Naive thymus-derived CD4-positive, alpha-beta T cell (primary cell): ENCODE results near the gene SYNGR4. TPM values are rescaled to one million over a fixed set of nuclear protein-coding genes. Genes with fewer than 3 reads are reported as not detected.
A peak's percentile ranks its signal among the peaks of the same experiment; 100 is the strongest.

Experiments used
- ATAC-seq: fragments of 150-1000 bp; cut with Tn5 transposase; 2 replicates; pipeline ENCODE4 v1.10.0; 2021; ENCODE audit warnings: mild to moderate bottlenecking, moderate library complexity
- CTCF ChIA-PET: fragments of 350-600 bp; sonication (Branson Sonifier 250); formaldehyde crosslinking; loops from one replicate; lab custom pipeline; 2021; ENCODE audit warnings: antibody characterized with exemption; lab: Charles Lee
- POLR2A ChIA-PET: fragments of 350-600 bp; sonication (Branson Sonifier 250); formaldehyde crosslinking; loops from one replicate; lab custom pipeline; 2021; ENCODE audit warnings: antibody characterized with exemption, inconsistent platforms; lab: Charles Lee
- DNase-seq, 9 donors: peaks; one replicate each; pipeline versions ENCODE4 v3.0.0 to v3.0.0-alpha.2; 2020 to 2022; ENCODE audit warnings: mixed read lengths in 1 of 9
- H3K27ac ChIP-seq: one replicate; pipeline ENCODE4 v1.7.0; 2013; ENCODE audit warnings: mild to moderate bottlenecking, low read depth, low read length, moderate library complexity
- H3K27me3 ChIP-seq, 2 donors: one replicate each; pipeline ENCODE4 v1.7.0; 2013; ENCODE audit warnings: low read length in 2 of 2, mild to moderate bottlenecking in 2 of 2, moderate library complexity in 2 of 2; ENCODE audit not compliant: control insufficient read depth in 2 of 2, insufficient read depth in 2 of 2
- H3K36me3 ChIP-seq, 3 experiments: 1 replicate in 2 of 3; 2 replicates in 1 of 3; pipeline ENCODE4 v1.7.0; 2013; ENCODE audit warnings: low read length in 3 of 3, mild to moderate bottlenecking in 3 of 3, moderate library complexity in 1 of 3; ENCODE audit not compliant: insufficient read depth in 3 of 3, control insufficient read depth in 2 of 3
- H3K4me1 ChIP-seq, 2 donors: one replicate each; pipeline ENCODE4 v1.7.0; 2013; ENCODE audit warnings: low read length in 2 of 2, mild to moderate bottlenecking in 2 of 2, moderate library complexity in 1 of 2; ENCODE audit not compliant: control insufficient read depth in 2 of 2, insufficient read depth in 2 of 2
- H3K4me3 ChIP-seq: 2 replicates; pipeline ENCODE4 v1.7.0; 2013; ENCODE audit warnings: mild to moderate bottlenecking, low read length
- H3K9me3 ChIP-seq, 3 experiments: 1 replicate in 2 of 3; 2 replicates in 1 of 3; pipeline ENCODE4 v1.7.0; 2013; ENCODE audit warnings: low read length in 3 of 3; ENCODE audit not compliant: control insufficient read depth in 2 of 3
- H3K27ac Mint-ChIP-seq, 9 donors: one replicate each; pipeline ENCODE4 v1.8.0; 2020 to 2022; ENCODE audit warnings: mixed read lengths in 9 of 9, mild to moderate bottlenecking in 8 of 9, moderate library complexity in 5 of 9, inconsistent platforms in 2 of 9
- H3K27me3 Mint-ChIP-seq, 5 donors: one replicate each; pipeline ENCODE4 v1.8.0; 2021 to 2022; ENCODE audit warnings: mixed read lengths in 5 of 5, mild to moderate bottlenecking in 1 of 5
- H3K36me3 Mint-ChIP-seq, 5 donors: one replicate each; pipeline ENCODE4 v1.8.0; 2020 to 2022; ENCODE audit warnings: mixed read lengths in 5 of 5, mild to moderate bottlenecking in 3 of 5, inconsistent platforms in 1 of 5
- H3K4me1 Mint-ChIP-seq, 7 donors: one replicate each; pipeline ENCODE4 v1.8.0; 2020 to 2022; ENCODE audit warnings: mixed read lengths in 7 of 7, mild to moderate bottlenecking in 3 of 7, inconsistent platforms in 1 of 7
- H3K4me3 Mint-ChIP-seq, 10 donors: one replicate each; pipeline ENCODE4 v1.8.0; 2020 to 2022; ENCODE audit warnings: mild to moderate bottlenecking in 10 of 10, mixed read lengths in 10 of 10, moderate library complexity in 6 of 10, inconsistent platforms in 2 of 10
- H3K9me3 Mint-ChIP-seq, 11 donors: one replicate each; pipeline ENCODE4 v1.8.0; 2020 to 2022; ENCODE audit warnings: mixed read lengths in 11 of 11, mild to moderate bottlenecking in 4 of 11, inconsistent platforms in 1 of 11, moderate library complexity in 1 of 11
- intact Hi-C, 2 donors: fragments of 100-400 bp; cut with micrococcal nuclease; formaldehyde crosslinking; loops; one replicate each; pipeline ENCODE4 v1.15.1; 2023
- polyA plus RNA-seq, 2 donors: library from polyadenylated mRNA; unstranded; fragments of 300-500 nt; fragmentation: Illumina TruSeq; gene quantifications; one replicate each; pipeline ENCODE4 v1.2.3, GENCODE V29; 2021
- total RNA-seq, 6 experiments: library from RNA in 5 of 6; stranded (reverse) in 5 of 6; gene quantifications; 1 replicate in 5 of 6; 2 replicates in 1 of 6; pipeline ENCODE4 v1.2.3 and lab custom pipeline; 2021 to 2026

Gene SYNGR4
- total and polyA plus RNA-seq, 7 experiments from 2014 or later: not detected

DNA sequence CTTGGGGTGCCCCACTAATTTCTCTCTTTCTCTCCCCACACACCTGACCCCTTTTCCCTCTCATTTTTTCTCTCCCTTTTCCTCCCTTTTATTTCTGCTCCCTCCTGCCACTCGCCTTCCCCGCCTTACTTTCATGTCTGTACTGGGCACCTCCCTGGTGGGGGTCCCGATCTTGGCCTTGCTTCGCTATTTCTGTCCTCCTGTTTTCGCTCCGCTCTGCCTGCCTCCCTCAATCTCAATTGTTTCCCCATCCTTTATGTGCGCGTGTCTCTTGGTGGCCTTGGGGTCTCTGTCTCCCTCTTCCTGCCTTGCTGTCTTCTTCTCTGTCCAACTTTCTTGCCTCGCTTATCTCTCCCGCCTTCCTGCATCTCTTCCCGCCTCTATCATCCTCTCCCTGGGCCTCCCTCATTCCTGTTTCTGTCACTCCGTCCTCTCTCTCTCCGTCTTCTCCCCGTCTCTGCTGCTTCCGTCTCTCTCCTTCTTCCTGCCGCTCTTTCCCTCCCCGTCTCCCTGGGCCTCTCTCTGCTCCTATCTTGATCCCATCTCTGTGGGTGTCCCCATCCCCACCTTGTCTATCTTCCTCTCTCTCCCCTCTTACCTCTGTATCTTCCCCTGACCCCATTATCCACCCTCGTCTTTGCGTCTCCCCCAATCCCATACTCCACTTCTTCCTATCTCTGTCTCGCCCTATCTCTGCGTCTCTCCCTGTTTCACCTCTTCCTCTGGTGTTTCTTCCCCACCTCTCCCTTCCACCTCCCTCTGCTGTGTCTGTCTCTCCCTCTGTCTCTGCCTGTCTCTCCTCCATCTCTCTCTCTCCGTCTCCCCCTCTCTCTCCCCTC, 33.3 kb downstream of the SYNGR4 start:
- intact Hi-C loops: loop anchor here (1.0 to 5.0 kb wide), 10 partner anchors 17 to 240 kb away; partner anchors contain the start of genes SYNGR4 (in 2 of the 2), CYTH2 (in 1 of the 2), DBP (in 1 of the 2) and GRWD1 (in 1 of the 2)
- Mint-ChIP-seq H3K27ac (peak overlapping the region; percentile 62 to 97 (median 80)), H3K9me3 (peaks cover 0 to 4% (median 0%) of the 10 kb centered on the region in 11 donors), H3K27me3 (peaks cover 15 to 51% (median 31%) of the 10 kb centered on the region in 5 donors), H3K4me1 (peaks cover 18 to 58% (median 39%) of the 10 kb centered on the region in 7 donors), H3K4me3 (peak overlapping the region; percentile 81 to 96 (median 87)), H3K36me3 (peaks cover 0 to 17% (median 0%) of the 10 kb centered on the region in 5 donors)
- no peak for ATAC-seq
- Histone ChIP-seq H3K4me1 (peaks cover 17 to 33% of the 10 kb centered on the region in 2 donors), H3K36me3 (no peaks in the 10 kb centered on the region), H3K9me3 (no peaks in the 10 kb centered on the region), H3K4me3 (peak overlapping the region; percentile 63), H3K27me3 (peaks cover 9 to 21% of the 10 kb centered on the region in 2 donors), H3K27ac (peak overlapping the region; percentile 59)
- ChIA-PET POLR2A (no interaction called here), CTCF (no interaction called here)
- no peak for DNase-seq

DNA sequence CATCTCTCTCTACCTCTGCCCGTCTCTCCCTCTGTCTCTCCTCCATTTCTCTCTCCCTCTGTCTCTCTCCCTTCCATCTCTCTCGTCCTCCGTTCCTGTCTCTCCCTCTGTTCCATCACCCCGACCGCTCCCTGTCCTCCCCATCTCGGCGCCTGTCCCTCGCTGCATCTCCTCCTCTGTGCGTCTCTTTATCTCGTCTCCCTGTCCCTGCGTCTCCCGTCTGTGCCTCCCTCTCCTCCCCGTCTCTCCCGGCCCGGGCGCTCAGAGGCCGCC, 33.9 kb downstream of the SYNGR4 start:
- H3K9me3 ChIP-seq: no peaks in the 10 kb centered on the region
- CTCF ChIA-PET: no interaction called here
- H3K4me1 ChIP-seq: peaks cover 17 to 33% of the 10 kb centered on the region in 2 donors
- peaks cover 0 to 17% (median 0%) of the 10 kb centered on the region in 5 donors for H3K36me3 Mint-ChIP-seq
- POLR2A ChIA-PET: no interaction called here
- peak overlapping the region; percentile 62 to 97 (median 80) for H3K27ac Mint-ChIP-seq
- H3K36me3 ChIP-seq: no peaks in the 10 kb centered on the region
- peak overlapping the region; percentile 59 for H3K27ac ChIP-seq
- peaks cover 9 to 21% of the 10 kb centered on the region in 2 donors for H3K27me3 ChIP-seq
- H3K4me3 ChIP-seq: peak overlapping the region; percentile 63
- intact Hi-C loops: loop anchor here (1.0 to 5.0 kb wide), 10 partner anchors 17 to 239 kb away; partner anchors contain the start of genes SYNGR4 (in 2 of the 2), CYTH2 (in 1 of the 2), DBP (in 1 of the 2) and GRWD1 (in 1 of the 2)
- H3K9me3 Mint-ChIP-seq: peaks cover 0 to 4% (median 0%) of the 10 kb centered on the region in 11 donors
- ATAC-seq (no peak), DNase-seq (peak in 2 of 9 donors; percentile 14 to 21)
- H3K27me3 Mint-ChIP-seq: peaks cover 15 to 46% (median 31%) of the 10 kb centered on the region in 5 donors
- peaks cover 18 to 52% (median 39%) of the 10 kb centered on the region in 7 donors for H3K4me1 Mint-ChIP-seq
- peak overlapping the region; percentile 81 to 96 (median 87) for H3K4me3 Mint-ChIP-seq

- ChIA-PET CTCF (no interaction called here), POLR2A (interaction anchor here (1.1 kb wide), 1 partner anchor 78 kb away, joined by 4 read pairs; no protein-coding TSS in a partner anchor)
- Histone ChIP-seq H3K27me3 (peaks cover 9 to 21% of the 10 kb centered on the region in 2 donors), H3K36me3 (no peaks in the 10 kb centered on the region), H3K9me3 (no peaks in the 10 kb centered on the region), H3K4me1 (peaks cover 17 to 29% of the 10 kb centered on the region in 2 donors), H3K4me3 (peak overlapping the region; percentile 63), H3K27ac (peak overlapping the region; percentile 59)
- H3K4me1 Mint-ChIP-seq: peaks cover 18 to 51% (median 41%) of the 10 kb centered on the region in 7 donors
- peak overlapping the region; percentile 22 to 97 (median 85) for H3K27ac Mint-ChIP-seq
- peaks cover 0 to 4% (median 0%) of the 10 kb centered on the region in 11 donors for H3K9me3 Mint-ChIP-seq
- H3K27me3 Mint-ChIP-seq: peaks cover 15 to 43% (median 31%) of the 10 kb centered on the region in 5 donors
- H3K4me3 Mint-ChIP-seq: peak overlapping the region; percentile 54 to 96 (median 79)
- DNase-seq: peak; percentile 77 to 88 (median 86)
- H3K36me3 Mint-ChIP-seq: peaks cover 0 to 17% (median 0%) of the 10 kb centered on the region in 5 donors
- intact Hi-C loops: loop anchor here (1.0 to 5.0 kb wide), 11 partner anchors 7 to 239 kb away; partner anchors contain the start of genes SYNGR4 (in 2 of the 2), CYTH2 (in 1 of the 2), DBP (in 1 of the 2) and GRWD1 (in 1 of the 2)
- peak; percentile 90 for ATAC-seq
Measured at GRCh38 chr19:48398375-48399235, 34.4 kb downstream of the SYNGR4 start.

DNA sequence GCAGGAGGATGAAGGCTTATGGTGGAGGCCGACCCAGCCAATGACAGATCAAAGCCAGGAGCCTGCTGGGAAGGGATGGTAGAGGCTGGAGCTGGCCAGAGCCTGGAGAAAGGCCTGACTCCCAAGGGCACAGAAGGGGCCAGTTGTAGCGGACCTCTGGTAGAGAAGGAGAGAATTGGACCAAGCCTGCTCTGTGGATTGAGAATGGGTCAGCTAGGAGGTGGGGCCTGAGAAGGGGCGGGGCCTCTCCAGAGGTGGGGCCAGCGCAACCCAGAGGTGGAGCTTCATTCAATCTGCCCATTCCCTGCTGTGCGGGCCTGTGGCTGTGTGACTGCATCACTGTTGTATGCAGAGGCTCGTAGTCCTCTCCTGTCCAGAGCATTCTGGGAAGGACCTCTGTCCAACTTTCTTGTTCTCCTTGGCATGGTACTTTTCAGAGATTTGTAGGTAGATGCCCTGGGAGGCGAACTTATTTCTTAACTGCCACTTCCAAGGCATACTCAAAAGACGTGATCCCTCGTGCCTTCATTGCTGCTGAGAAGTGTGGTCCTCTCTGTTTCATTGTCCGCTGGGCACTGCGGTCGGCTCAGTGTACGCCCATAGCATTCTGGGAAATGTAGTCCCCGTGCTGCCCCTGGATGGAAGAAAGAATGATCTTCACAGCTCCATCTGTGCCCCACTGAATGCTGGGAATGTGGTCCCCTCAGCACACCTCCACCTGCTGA, 36.0 kb downstream of the SYNGR4 start:
- Mint-ChIP-seq H3K36me3 (peaks cover 0 to 12% (median 0%) of the 10 kb centered on the region in 5 donors), H3K4me1 (peaks cover 18 to 37% (median 30%) of the 10 kb centered on the region in 7 donors), H3K27me3 (peaks cover 9 to 30% (median 20%) of the 10 kb centered on the region in 5 donors), H3K9me3 (peaks cover 0 to 4% (median 0%) of the 10 kb centered on the region in 11 donors), H3K4me3 (peak overlapping the region in 4 of 10 donors; percentile 8 to 96 (median 29)), H3K27ac (peak overlapping the region in 7 of 9 donors; percentile 22 to 85 (median 70))
- Histone ChIP-seq H3K4me1 (peaks cover 12 to 13% of the 10 kb centered on the region in 2 donors), H3K27me3 (peaks cover 5 to 9% of the 10 kb centered on the region in 2 donors), H3K36me3 (no peaks in the 10 kb centered on the region), H3K9me3 (no peaks in the 10 kb centered on the region), H3K27ac (no peak overlapping the region), H3K4me3 (no peak overlapping the region)
- CTCF ChIA-PET: interaction anchor here (2.0 kb wide), 1 partner anchor 9 kb away, joined by 9 read pairs; the partner anchor contains the start of gene KDELR1
- ATAC-seq (peak; percentile 24), DNase-seq (peak in 4 of 9 donors; percentile 18 to 46 (median 28))
- POLR2A ChIA-PET: interaction anchor here (1.0 to 1.1 kb wide), 3 partner anchors 9 to 79 kb away, joined by 3 to 6 read pairs (median 4); partner anchors contain the start of genes KDELR1, SYNGR4 and TMEM143
- intact Hi-C loops: loop anchor here in 1 of 2 donors (5.0 kb wide), 1 partner anchor 67 kb away; the partner anchor contains the start of gene CYTH2

DNA sequence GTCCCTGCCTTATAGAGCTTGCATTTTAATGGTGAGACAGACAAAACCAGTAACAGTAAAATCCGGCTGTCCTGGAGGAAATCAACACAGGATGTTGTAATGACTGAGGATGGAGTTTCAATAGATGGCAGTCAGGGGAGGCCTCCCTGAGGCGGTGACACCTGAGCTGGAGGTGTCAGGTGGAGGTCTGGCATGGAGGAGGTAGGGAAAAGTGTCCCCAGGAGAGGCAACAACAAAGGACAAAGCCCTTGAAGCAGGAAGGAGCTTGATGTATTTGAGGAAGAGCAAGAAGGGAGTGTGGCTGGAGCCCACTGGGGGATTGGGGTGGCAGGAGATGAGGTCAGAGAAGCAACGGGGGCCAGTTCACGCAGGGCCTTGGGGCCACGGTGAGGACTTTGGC, 37.1 kb downstream of the SYNGR4 start:
- H3K27ac ChIP-seq: no peak overlapping the region
- H3K9me3 Mint-ChIP-seq: peaks cover 0 to 4% (median 0%) of the 10 kb centered on the region in 11 donors
- H3K36me3 ChIP-seq: no peaks in the 10 kb centered on the region
- peaks cover 18 to 33% (median 25%) of the 10 kb centered on the region in 7 donors for H3K4me1 Mint-ChIP-seq
- H3K4me3 Mint-ChIP-seq: no peak overlapping the region
- peaks cover 12% of the 10 kb centered on the region in 2 donors for H3K4me1 ChIP-seq
- H3K27me3 Mint-ChIP-seq: peaks cover 4 to 21% (median 17%) of the 10 kb centered on the region in 5 donors
- DNase-seq (no peak), ATAC-seq (no peak)
- intact Hi-C loops: loop anchor here in 1 of 2 donors (5.0 kb wide), 1 partner anchor 66 kb away; the partner anchor contains the start of gene CYTH2
- ChIA-PET CTCF (interaction anchor here (2.0 kb wide), 1 partner anchor 10 kb away, joined by 9 read pairs; the partner anchor contains the start of gene KDELR1), POLR2A (interaction anchor here (0.6 to 1.6 kb wide), 3 partner anchors 10 to 46 kb away, joined by 3 to 6 read pairs (median 4); partner anchors contain the start of genes KDELR1, SYNGR4 and TMEM143)
- no peaks in the 10 kb centered on the region for H3K27me3 ChIP-seq
- peaks cover 0 to 12% (median 0%) of the 10 kb centered on the region in 5 donors for H3K36me3 Mint-ChIP-seq
- H3K4me3 ChIP-seq: no peak overlapping the region
- H3K27ac Mint-ChIP-seq: peak overlapping the region in 6 of 9 donors; percentile 3 to 84 (median 54)
- H3K9me3 ChIP-seq: no peaks in the 10 kb centered on the region
